G401 (cell line): ENCODE measurements around the gene PTRH1. TPM values are rescaled to one million over a fixed set of nuclear protein-coding genes. Genes with fewer than 3 reads are reported as not detected.
A peak's percentile ranks its signal among the peaks of the same experiment; 100 is the strongest.

Source experiments
- DNase-seq: peaks from one replicate; pipeline ENCODE4 v3.0.0-alpha.2; 2015; ENCODE audit warnings: low spot score
- in situ Hi-C: cut with HindIII; loops from 2 replicates; pipeline ENCODE4 v1.10.0; 2016; ENCODE audit warnings: low sequenced_read_pairs, mixed read lengths
- total RNA-seq: library from RNA; depleted of rRNA; stranded (reverse); fragments of >200 nt; shearing (Covaris generic); gene quantifications from 2 replicates; pipeline ENCODE4 v1.2.3, GENCODE V29; 2014

PTRH1 gene
- total RNA-seq, 1 experiment from 2014 or later: 33.3 TPM

GRCh38 chr9:127744398-127745110 is 29.1 kb upstream of the PTRH1 start:
- no peak for DNase-seq
- in situ Hi-C loops: no loop called here

- in situ Hi-C loops: no loop called here
- DNase-seq: peak; percentile 91
These were observed 27.1 kb upstream of the PTRH1 start for GRCh38 chr9:127742435-127743088.

GRCh38 chr9:127741831-127742434 is 26.5 kb upstream of the PTRH1 start:
- DNase-seq: peak; percentile 95
- in situ Hi-C loops: no loop called here

- in situ Hi-C loops: no loop called here
- no peak for DNase-seq
These were observed 24.3 kb upstream of the PTRH1 start for GRCh38 chr9:127739614-127740330.

- in situ Hi-C loops: no loop called here
- no peak for DNase-seq
These were observed 23.2 kb upstream of the PTRH1 start for GRCh38 chr9:127738666-127739065.

GRCh38 chr9:127735530-127736185 is 20.2 kb upstream of the PTRH1 start:
- in situ Hi-C loops: no loop called here

GRCh38 chr9:127734747-127735529 is 19.5 kb upstream of the PTRH1 start, which contains the start of gene TOR2A:
TOR2A (minus strand) TSS chr9:127735294; CDS start chr9:127735270, 24 bp downstream.
- in situ Hi-C loops: no loop called here
- DNase-seq: peak; percentile 98

More at GRCh38 chr9:127735530-127736185, 20.2 kb upstream of the PTRH1 start:
- no peak for DNase-seq

DNA sequence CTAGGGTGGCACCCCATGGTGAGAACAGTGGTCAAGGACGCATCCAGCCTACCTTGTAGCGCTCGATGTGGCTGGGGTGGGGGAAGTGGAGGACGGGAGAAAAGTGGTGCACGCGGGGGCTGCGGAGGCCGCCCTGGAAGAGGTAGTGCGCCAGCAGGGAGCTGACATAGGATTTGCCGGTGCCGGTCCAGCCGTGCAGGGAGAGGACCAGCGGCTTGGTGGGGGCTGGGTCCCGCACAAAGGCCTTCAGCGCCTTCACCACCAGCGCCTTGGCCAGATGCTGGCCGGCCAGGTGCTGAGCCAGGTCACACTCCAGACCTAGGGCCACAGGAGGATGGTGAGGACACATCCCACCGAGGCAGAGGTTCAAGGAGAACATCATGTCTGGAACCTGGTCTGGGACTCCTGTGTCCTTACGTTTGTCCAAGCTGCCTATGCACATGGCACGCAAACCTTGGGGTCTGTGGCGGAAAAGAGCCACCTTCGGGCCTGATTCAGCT is 18.8 kb upstream of the PTRH1 start:
- DNase-seq: no peak
- in situ Hi-C loops: no loop called here

DNA sequence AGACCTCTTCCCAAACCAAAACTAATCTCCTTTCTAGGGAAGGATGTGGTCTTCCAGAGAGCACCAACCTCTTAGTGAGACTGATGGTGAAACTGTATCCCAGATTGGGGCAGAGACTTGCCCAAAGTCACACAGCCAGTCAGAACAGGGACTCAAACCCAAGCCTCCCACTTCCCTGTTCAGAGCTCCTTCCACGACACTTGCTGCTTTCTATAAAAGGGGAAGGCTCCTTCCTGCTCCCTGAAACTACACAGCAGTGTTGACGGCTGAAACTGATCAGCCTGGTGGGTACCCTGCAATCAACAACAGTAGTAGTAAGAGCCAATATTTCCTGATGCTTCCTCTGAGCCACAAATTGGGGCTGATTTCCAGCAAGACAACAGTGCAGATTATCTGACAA is 18.2 kb upstream of the PTRH1 start:
- no peak for DNase-seq
- in situ Hi-C loops: no loop called here

- in situ Hi-C loops: no loop called here
- DNase-seq: no peak
These were observed 17.0 kb upstream of the PTRH1 start for GRCh38 chr9:127732444-127732843.

DNA sequence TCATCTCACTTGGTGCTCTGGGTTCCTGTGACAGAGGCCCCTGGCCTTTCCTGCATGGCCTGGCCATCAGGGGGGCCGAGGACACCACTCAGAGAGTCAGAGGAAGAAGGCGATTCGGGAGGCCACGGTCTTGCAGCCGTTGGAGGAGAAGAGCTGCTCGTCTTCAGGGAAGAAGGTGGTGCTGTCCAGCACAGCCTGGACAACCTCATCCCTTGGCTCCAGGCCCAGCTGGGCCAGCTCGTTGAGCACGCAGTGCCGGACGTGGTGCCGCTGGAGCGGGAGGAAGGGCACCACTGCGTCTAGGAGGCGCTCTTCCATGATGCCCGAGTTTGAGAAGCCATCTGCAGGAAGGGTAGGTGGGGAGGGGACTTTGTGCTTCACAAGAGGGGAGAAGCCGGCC is 16.5 kb upstream of the PTRH1 start:
- DNase-seq: peak; percentile 43
- in situ Hi-C loops: no loop called here

- DNase-seq: no peak
- in situ Hi-C loops: no loop called here
These were observed 15.4 kb upstream of the PTRH1 start for GRCh38 chr9:127730799-127731410.

GRCh38 chr9:127730262-127730661 is 14.8 kb upstream of the PTRH1 start:
- in situ Hi-C loops: no loop called here
- no peak for DNase-seq

DNA sequence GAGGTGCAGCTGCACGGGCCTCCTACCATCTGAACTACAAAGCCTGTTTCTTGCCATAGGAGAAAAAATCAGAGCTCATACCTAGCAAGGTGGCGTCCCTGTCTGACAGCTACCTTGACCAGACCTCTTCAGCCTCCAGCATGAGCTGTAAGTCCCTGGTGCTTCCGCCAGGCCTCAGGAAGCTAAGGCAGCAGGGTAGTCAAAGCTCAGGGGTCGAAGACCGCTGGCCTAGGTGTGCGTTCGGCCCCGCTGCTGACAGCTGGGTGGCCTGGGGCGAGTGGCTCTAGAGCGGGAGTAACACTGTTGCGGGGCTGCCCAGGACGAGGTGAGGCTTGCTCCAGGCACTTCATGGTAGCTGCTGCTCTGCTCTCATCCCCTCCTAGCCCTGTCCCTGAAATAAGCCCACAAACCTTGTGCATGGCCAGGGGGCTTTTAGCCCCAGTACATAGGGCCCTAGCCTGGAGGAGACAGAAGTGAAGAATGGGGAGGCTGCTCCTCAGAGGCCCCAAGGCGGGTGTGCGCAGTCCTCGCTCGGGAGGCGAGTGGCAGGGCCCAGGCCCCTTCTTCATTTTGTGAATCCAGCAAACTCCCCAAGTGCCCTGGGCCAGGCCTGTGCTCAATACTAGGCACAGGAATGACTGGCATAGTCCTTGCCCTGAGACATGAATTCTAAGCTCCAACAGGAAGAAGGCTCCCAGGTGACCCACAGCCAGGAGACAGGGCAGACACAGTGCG is 14.2 kb upstream of the PTRH1 start:
- in situ Hi-C loops: no loop called here
- no peak for DNase-seq

DNA sequence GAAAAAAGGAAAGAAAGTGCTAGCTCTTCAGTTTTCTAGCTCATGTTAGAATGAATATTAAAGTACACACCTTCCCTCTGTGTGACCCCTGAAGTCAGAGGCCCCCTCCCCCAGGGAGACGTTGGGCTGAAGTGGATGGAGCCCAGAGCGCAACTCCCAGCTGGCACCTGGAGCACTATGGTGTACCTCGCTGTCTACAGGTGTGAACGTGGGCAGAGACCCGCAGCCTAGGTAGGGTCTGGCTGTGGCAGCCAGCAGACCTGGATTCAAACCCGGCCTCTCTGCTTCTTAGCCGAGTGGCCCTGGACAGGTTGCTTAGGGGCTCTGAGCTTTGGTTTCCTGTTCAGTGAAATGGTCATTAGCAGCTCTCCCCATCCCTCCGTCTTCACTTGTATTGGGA is 13.3 kb upstream of the PTRH1 start:
- DNase-seq: no peak
- in situ Hi-C loops: no loop called here

GRCh38 chr9:127726871-127727270 is 11.4 kb upstream of the PTRH1 start:
- in situ Hi-C loops: no loop called here
- no peak for DNase-seq

- DNase-seq: no peak
- in situ Hi-C loops: no loop called here
These were observed 8.5 kb upstream of the PTRH1 start for GRCh38 chr9:127724012-127724411.
